TTC549 (cell line): ENCODE measurements around the gene NOS1AP.
"Not testable (repeated sequence)": the region's sequence is repeated elsewhere in the genome, so short reads cannot be mapped to it uniquely, and the experiment has no call there.

Source experiments
- FAIRE-seq: peaks from 2 replicates; lab custom pipeline; 2012; peaks lifted over from hg19 to GRCh38; lab: Jason Lieb, UNC

Gene NOS1AP

DNA sequence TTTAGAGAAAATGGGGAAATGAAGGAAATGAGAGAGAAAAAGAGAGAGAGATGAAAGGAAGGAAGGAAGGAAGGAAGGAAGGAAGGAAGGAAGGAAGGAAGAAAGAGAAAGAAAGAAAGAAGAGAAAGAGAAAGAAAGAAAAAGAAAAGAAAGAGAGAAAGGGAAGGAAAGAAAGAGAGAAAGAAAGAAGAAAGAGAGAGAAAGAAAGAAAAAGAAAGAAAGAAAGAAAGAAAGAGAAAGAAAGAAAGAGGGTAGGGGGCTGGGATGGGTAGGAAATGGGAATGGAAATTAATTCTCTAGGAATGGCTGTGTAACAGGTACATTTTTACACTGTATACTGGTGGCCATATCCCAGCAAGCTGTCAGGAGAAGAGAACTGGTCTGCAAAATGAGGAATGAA lies 346.7 kb downstream of the NOS1AP start:
- FAIRE-seq, result no peak

DNA sequence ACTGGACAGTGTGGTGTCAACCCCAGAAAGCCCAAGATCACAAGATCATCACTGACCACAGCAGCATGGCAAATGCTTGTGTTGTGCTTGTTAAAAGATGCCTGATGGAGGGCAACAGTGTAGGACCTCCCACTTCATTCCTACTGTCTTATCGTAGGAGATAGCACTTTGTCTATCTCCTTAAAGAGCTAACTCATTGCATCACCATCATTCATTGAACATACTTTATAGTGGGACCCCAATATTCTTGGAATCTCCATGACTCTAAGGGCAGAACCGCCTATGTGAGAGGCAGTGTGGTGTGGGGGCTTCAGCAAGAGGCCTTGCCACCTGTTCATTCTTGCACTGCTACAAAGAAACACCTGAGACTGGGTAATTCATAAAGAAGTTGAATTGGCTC lies 347.4 kb downstream of the NOS1AP start:
- FAIRE-seq, result no peak

DNA sequence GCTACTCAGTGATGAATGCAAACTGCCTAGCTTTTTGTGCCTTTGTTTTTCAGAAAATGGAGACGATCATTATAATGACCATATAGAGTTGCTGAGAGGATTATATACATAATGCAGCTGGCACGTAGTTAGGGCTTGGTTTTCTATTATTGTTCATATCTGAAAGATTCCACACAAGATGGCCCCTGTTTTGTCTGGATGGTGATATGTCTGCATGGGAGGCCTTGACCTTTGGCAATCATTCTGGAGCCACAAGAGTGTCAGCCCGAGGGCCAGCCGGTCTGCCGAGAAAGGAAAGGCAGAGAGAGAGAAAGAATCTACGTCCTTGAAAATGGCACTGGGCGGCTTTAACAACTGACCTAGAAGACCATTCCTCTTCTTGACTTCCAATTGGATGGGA lies 348.2 kb downstream of the NOS1AP start:
- no peak for FAIRE-seq

DNA sequence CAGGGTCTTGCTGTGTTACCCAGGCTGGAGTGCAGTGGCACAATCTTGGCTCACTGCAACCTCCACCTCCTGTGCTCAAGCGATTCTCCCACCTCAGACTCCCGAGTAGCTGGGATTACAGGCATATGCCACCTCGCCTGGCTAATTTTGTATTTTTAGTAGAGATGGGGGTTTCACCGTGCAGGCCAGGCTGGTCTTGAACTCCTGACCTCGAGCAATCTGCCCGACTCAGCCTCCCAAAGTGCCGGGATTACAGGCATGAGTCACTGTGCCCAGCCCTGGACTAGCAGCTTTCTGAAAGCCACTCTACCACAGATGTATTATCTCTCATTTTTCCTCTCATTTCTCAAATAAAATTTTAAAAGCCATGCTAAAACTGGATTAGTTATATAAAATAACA lies 349.1 kb downstream of the NOS1AP start:
- not testable (repeated sequence) for FAIRE-seq

DNA sequence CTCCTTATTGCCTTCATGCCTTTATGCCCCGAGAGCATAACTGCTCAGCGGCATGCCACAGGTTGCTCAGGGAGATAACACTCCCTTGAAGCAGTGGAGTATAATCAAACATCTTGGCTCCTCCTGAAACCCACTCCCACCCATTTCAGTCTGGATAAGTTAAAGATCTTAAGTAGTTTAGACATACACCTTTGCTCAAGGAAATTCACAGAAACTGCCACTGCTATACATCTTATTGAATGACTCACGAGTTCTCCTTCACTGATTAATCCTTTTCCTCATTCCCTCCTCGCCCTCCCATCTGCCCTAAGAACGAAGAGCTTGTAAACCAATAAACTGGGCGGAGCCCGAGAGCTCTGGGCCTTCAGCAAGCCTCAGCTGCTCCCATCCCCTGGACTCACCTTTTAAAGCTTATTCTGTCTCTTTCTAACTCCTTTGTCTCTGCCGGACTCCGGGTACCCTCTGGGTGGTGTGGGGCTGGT lies 350.0 kb downstream of the NOS1AP start:
- not testable (repeated sequence) for FAIRE-seq
